ENCODE measurements around the gene DGUOK. TPM values are rescaled to one million over a fixed set of nuclear protein-coding genes. Genes with fewer than 3 reads are reported as not detected.
A peak's percentile ranks its signal among the peaks of the same experiment; 100 is the strongest.

Gene DGUOK
- total and polyA plus RNA-seq, 7 donors: 31.6 to 132 (median 48.1) TPM

DNA sequence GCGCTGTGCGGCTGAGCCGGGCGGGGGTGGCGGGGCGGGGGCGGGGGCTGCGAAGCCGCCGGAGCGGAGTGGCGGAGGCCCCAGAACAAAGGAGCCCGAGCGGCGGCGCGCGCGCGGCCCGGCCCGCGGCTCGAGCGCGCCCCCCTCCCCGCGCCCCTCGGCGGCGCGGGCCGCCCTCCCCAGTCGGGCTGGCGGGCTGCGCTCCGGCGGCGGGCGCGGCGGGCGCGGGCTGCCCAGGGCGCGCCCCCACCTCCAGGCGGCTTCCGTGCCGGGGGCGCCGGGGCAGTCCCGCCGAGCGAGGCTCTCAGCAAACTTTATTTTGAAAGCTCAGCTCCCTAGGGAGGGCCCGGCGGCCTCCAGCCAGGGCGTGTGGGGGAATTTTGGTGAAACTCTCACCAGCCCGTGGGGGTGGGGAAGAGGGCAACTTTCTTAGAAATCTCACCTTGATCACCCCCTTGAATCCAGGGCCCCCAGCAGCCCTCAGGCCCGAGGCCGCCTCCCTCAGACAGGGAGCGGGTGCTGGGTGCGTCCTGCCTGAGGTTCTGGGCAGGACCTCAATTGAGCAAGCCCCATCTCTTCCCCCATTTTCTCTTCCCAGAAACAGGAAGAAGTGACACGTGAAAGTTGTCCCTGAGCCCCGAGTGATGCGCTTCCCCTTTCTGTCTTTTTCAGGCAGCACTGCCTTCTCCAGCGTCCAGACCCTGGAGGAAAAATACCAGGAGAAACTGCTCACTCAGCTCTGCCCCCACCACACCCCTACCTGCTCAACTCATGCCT lies 58.8 kb downstream of the DGUOK start:
- H3K27ac ChIP-seq: peak overlapping the region; percentile 57 to 73 (median 65)
- H3K4me3 ChIP-seq: peak overlapping the region; percentile 41 to 73 (median 63)
- peak; percentile 72 for DNase-seq
- no peaks in the 10 kb centered on the region for H3K36me3 ChIP-seq
- intact Hi-C loops (cut with DNase I): loop anchor here (2.0 to 10.0 kb wide), 4 partner anchors 17 to 161 kb away; partner anchors contain the start of genes DGUOK and STAMBP
- H3K27me3 ChIP-seq: peaks cover 0 to 2% (median 0%) of the 10 kb centered on the region in 3 donors
- 1% methylated on average over 66 of the region's 66 CpGs for WGBS, 2 donors
- H3K9me3 ChIP-seq: no peaks in the 10 kb centered on the region
- H3K4me1 ChIP-seq: peaks cover 0 to 62% (median 50%) of the 10 kb centered on the region in 4 donors
- TF ChIP-seq POLR2A (IDR thresholded peaks at IDR 0.05) (no peak), POLR2AphosphoS5 (IDR thresholded peaks at IDR 0.05) (peak in 1 of 4 donors; percentile 32)

DNA sequence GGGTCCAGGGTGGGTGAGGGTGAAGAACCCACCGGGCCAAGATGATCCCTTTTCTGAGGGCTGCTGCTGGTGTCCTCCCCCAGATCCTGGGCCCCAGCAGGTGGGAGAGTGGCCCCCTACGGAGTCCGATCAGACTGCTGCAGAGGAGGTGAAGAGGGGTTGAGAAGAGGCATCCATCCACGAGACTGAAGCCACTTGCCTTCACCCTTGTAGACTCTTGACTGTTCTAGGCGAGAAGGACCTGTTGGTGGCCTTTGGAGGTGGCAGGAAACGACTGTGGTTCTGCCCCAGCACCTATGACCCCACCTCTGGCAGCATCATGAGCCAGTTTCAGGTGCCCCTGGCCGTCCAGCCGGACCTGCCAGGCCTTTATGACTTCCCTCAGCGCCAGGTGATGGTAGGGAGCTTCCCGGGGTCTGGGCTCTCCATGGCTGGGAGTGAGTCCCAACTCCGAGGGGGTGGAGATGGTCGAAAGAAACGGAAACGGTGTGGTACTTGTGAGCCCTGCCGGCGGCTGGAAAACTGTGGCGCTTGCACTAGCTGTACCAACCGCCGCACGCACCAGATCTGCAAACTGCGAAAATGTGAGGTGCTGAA lies 59.5 kb downstream of the DGUOK start:
- Histone ChIP-seq H3K9me3 (no peaks in the 10 kb centered on the region), H3K27ac (peak overlapping the region in 1 of 4 donors; percentile 63), H3K27me3 (no peaks in the 10 kb centered on the region), H3K36me3 (no peaks in the 10 kb centered on the region), H3K4me3 (peak overlapping the region in 3 of 4 donors; percentile 62 to 73 (median 64)), H3K4me1 (peaks cover 0 to 57% (median 47%) of the 10 kb centered on the region in 4 donors)
- 57 to 70% methylated on average over 21 of the region's 21 CpGs for WGBS, 2 donors
- TF ChIP-seq EP300 (IDR thresholded peaks at IDR 0.05) (no peak), POLR2AphosphoS5 (IDR thresholded peaks at IDR 0.05) (no peak), POLR2A (IDR thresholded peaks at IDR 0.05) (no peak)
- TF ChIP-seq, protein P1, sequence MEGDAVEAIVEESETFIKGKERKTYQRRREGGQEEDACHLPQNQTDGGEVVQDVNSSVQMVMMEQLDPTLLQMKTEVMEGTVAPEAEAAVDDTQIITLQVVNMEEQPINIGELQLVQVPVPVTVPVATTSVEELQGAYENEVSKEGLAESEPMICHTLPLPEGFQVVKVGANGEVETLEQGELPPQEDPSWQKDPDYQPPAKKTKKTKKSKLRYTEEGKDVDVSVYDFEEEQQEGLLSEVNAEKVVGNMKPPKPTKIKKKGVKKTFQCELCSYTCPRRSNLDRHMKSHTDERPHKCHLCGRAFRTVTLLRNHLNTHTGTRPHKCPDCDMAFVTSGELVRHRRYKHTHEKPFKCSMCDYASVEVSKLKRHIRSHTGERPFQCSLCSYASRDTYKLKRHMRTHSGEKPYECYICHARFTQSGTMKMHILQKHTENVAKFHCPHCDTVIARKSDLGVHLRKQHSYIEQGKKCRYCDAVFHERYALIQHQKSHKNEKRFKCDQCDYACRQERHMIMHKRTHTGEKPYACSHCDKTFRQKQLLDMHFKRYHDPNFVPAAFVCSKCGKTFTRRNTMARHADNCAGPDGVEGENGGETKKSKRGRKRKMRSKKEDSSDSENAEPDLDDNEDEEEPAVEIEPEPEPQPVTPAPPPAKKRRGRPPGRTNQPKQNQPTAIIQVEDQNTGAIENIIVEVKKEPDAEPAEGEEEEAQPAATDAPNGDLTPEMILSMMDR (IDR thresholded peaks at IDR 0.05): no peak
- no peak for DNase-seq
- intact Hi-C loops (cut with DNase I): loop anchor here (2.0 to 10.0 kb wide), 3 partner anchors 17 to 161 kb away; partner anchors contain the start of gene STAMBP

DNA sequence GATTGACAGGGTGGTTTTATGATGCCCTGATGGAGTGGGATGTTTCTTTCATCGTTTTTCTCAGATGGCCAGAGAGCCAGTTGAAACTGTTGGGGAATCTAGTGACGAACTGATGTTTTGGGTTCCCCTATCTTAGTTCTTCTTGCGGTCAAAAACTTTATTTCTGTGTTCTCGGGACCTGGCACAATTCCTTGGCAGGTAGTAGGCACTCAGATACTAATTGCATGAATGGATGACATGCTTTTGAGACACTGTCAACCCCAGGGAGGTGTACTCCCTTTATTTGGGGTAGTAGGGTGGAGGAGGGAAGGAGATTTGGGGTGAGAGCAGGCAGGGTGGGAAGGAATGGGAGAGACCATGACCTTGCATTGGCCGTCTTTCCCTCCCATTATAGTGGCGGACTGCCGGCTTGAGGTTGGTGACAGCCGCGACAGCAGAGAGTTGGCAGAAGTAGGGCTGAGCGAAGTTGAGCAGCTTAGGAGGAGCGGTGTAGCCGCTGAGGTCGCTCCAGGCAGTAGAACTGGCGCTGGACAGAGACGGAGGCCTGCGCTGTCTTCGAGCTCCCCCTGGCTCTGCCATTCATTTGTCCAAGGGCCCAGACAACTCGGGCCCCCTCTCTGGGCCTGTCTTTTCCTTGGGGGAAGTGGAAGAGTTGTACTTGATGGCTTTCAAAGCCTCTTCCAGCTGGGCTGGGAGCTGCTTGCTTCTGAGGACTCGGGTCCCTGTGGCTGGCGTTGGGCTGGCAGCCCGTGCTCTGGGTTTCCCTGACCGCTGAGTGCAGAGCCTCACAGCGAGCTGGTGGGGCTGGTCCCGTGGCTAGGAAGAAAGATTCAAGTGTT lies 60.6 kb downstream of the DGUOK start:
- no peak for TF ChIP-seq EP300 (IDR thresholded peaks at IDR 0.05)
- no peak for TF ChIP-seq POLR2AphosphoS5 (IDR thresholded peaks at IDR 0.05)
- TF ChIP-seq, protein P1 (IDR thresholded peaks at IDR 0.05): peak in 1 of 4 experiments; percentile 21
- TF ChIP-seq POLR2A (IDR thresholded peaks at IDR 0.05): no peak
- Histone ChIP-seq H3K4me3 (peak overlapping the region in 3 of 4 donors; percentile 1 to 73 (median 25)), H3K27ac (no peak overlapping the region), H3K27me3 (no peaks in the 10 kb centered on the region), H3K36me3 (no peaks in the 10 kb centered on the region), H3K9me3 (no peaks in the 10 kb centered on the region), H3K4me1 (peaks cover 0 to 45% (median 38%) of the 10 kb centered on the region in 4 donors)
- no peak for DNase-seq
- WGBS, 2 donors: 13 to 30% methylated on average over 24 of the region's 24 CpGs
- intact Hi-C loops (cut with DNase I): loop anchor here (2.0 to 10.0 kb wide), 3 partner anchors 15 to 163 kb away; partner anchors contain the start of gene STAMBP

DNA sequence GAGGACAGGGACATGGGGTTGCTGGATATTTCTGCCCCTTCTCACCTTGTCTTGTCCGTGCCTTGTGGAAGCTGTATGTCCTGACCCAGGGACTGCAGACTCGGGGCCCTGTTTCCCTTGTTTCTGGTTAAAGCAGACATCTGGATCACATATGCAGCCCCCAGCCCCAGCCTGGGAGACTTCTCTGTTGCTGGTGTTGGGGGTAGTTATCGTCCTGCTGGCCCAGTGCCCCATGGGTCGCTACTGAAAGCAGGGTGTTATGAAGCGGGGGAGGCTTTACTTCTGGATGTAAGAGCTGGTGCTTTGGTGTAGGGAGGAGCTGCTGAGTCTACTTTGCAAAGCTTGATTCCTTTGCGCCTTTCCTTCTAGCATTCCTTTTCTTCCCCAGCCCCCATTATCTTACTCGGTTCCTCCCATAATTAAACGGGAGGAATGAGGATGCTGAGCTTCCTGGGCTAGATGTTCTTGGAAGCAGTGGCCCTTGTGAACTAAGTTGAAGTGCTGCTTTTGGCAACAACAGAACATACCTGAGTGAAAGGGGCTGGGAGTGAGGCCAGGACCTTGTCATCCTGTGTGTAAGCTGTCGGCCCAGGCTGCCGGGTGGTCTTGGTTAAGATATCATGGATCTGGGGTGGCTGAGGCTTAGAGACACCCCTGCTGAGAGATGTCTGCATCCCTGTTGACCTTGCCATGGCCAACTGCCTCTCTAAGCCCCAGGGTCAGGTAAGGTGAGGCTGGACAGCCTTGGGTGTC lies 61.4 kb downstream of the DGUOK start:
- Histone ChIP-seq H3K4me3 (peak overlapping the region in 2 of 4 donors; percentile 25 to 73), H3K36me3 (no peaks in the 10 kb centered on the region), H3K27me3 (no peaks in the 10 kb centered on the region), H3K27ac (no peak overlapping the region), H3K4me1 (peaks cover 0 to 44% (median 38%) of the 10 kb centered on the region in 4 donors), H3K9me3 (no peaks in the 10 kb centered on the region)
- DNase-seq: no peak
- 22 to 56% methylated on average over 10 of the region's 10 CpGs for WGBS, 2 donors
- intact Hi-C loops (cut with DNase I): loop anchor here (2.0 to 10.0 kb wide), 3 partner anchors 15 to 163 kb away; partner anchors contain the start of gene STAMBP
- TF ChIP-seq, protein P1 (IDR thresholded peaks at IDR 0.05): no peak
- TF ChIP-seq POLR2A (IDR thresholded peaks at IDR 0.05): no peak
- TF ChIP-seq EP300 (IDR thresholded peaks at IDR 0.05): no peak
- TF ChIP-seq POLR2AphosphoS5 (IDR thresholded peaks at IDR 0.05): no peak

All from sigmoid colon (tissue), 7 donors.